Spleen (tissue), 11 donors: Measurements from ENCODE around the gene CHST5. TPM values are rescaled to one million over a fixed set of nuclear protein-coding genes. Genes with fewer than 3 reads are reported as not detected.
"Not testable (repeated sequence)": the region's sequence is repeated elsewhere in the genome, so short reads cannot be mapped to it uniquely, and the experiment has no call there.

Experiments used
- DNase-seq: peaks from one replicate; pipeline ENCODE4 v3.0.0-alpha.2; 2020
- H3K27ac ChIP-seq, 8 donors: fragments of 200-600 bp; sonication (generic) in 7 of 8; 1 replicate in 4 of 8; 2 replicates in 4 of 8; pipeline versions ENCODE4 v1.5.0 to v1.8.0; 2016 to 2021; ENCODE audit warnings: inconsistent platforms in 4 of 8, mild to moderate bottlenecking in 4 of 8, moderate library complexity in 1 of 8
- H3K27me3 ChIP-seq, 7 donors: fragments of 200-600 bp; sonication (generic) in 6 of 7; replicated peaks in 1 of 7; 1 replicate in 4 of 7; 2 replicates in 3 of 7; pipeline versions ENCODE4 v1.5.0 to v1.8.0; 2016 to 2021; ENCODE audit warnings: inconsistent platforms in 3 of 7, mild to moderate bottlenecking in 1 of 7
- H3K36me3 ChIP-seq, 6 donors: fragments of 200-600 bp; sonication (generic) in 5 of 6; 1 replicate in 4 of 6; 2 replicates in 2 of 6; pipeline versions ENCODE4 v1.5.0 to v1.8.0; 2016 to 2021; ENCODE audit warnings: inconsistent platforms in 2 of 6
- H3K4me1 ChIP-seq, 6 donors: fragments of 200-600 bp; sonication (generic) in 5 of 6; 1 replicate in 3 of 6; 2 replicates in 3 of 6; pipeline versions ENCODE4 v1.5.0 to v1.8.0; 2016 to 2021; ENCODE audit warnings: inconsistent platforms in 3 of 6
- H3K4me3 ChIP-seq, 8 donors: fragments of 200-600 bp; sonication (generic) in 7 of 8; 1 replicate in 4 of 8; 2 replicates in 4 of 8; pipeline versions ENCODE4 v1.5.0 to v1.8.0; 2016 to 2021; ENCODE audit warnings: inconsistent platforms in 4 of 8, mild to moderate bottlenecking in 4 of 8, moderate library complexity in 2 of 8
- H3K9me3 ChIP-seq, 8 donors: fragments of 200-600 bp; sonication (generic) in 7 of 8; 1 replicate in 4 of 8; 2 replicates in 4 of 8; pipeline versions ENCODE4 v1.5.0 to v1.8.0; 2016 to 2021; ENCODE audit warnings: inconsistent platforms in 4 of 8
- CTCF ChIP-seq, 11 experiments: fragments of 200-600 bp in 7 of 11; fragments of 450-650 bp in 4 of 11; sonication (generic) in 4 of 11; IDR thresholded peaks in 8 of 11; conservative IDR thresholded peaks in 3 of 11; 1 replicate in 7 of 11; 2 replicates in 4 of 11; pipeline versions ENCODE4 v1.4.0 to v1.8.0; 2016 to 2021; ENCODE audit warnings: antibody characterized with exemption in 11 of 11, inconsistent platforms in 4 of 11, mild to moderate bottlenecking in 1 of 11
- POLR2A ChIP-seq, 3 donors: fragments of 450-650 bp; IDR thresholded peaks; one replicate each; pipeline ENCODE4 v1.5.1; 2017; ENCODE audit warnings: antibody characterized with exemption in 3 of 3, mild to moderate bottlenecking in 1 of 3
- POLR2AphosphoS5 ChIP-seq, 3 donors: sonication (generic); formaldehyde crosslinking; IDR thresholded peaks; one replicate each; pipeline ENCODE4 v1.5.1; 2017; ENCODE audit warnings: antibody characterized with exemption in 3 of 3
- WGBS, 5 donors: extraction: QIAGEN DNeasy Blood & Tissue Kit in 3 of 5; methylation state at CpG; one replicate each; pipeline versions ENCODE4 v1.1.5 to v1.1.7; 2013 to 2018; 5-methylcytosine and 5-hydroxymethylcytosine counted together
- intact Hi-C: fragments of 100-400 bp; cut with DNase I; formaldehyde crosslinking; loops from one replicate; pipeline ENCODE4 v1.15.0; 2023; ENCODE audit warnings: low total_unique reads
- polyA plus RNA-seq, 3 donors: library from polyadenylated mRNA; stranded (reverse); fragments of 200-250 nt; gene quantifications; one replicate each; pipeline ENCODE4 v1.2.1, GENCODE V29; 2013
- total RNA-seq, 7 donors: library from RNA; depleted of rRNA in 3 of 7; stranded (reverse); fragments of >200 nt in 3 of 7; fragmentation: NEBNext Ultra II Directional in 4 of 7; extraction: Animal tissue kit (Norgen Biotek cat#: 25700) in 4 of 7; gene quantifications; one replicate each; pipeline versions ENCODE4 v1.1.0 to v1.2.1, GENCODE V29; 2016 to 2021
- donor health status: healthy with polysubstance abuse.
- donor health status: DM: no; HTN: no; CAD: no; lungs with moderate emphysema.
- donor health status: DM: no; HTN: no; CAD: no.
- donor health status: Bipolar disorder and iron deficiency.
- donor health status: healthy.
- donor health status: DM: no; HTN: no; CAD: no.
- donor health status: DM: yes; HTN: yes; CAD: no.

Gene CHST5
- total and polyA plus RNA-seq, 10 donors = 0.03 to 0.20 (median 0.07) TPM; not detected in 5

- Histone ChIP-seq H3K4me3 (no peak overlapping the region), H3K27me3 (peaks cover 0 to 5% (median 0%) of the 10 kb centered on the region in 7 donors), H3K27ac (no peak overlapping the region), H3K36me3 (no peaks in the 10 kb centered on the region), H3K9me3 (no peaks in the 10 kb centered on the region), H3K4me1 (peaks cover 0 to 18% (median 4%) of the 10 kb centered on the region in 6 donors)
- WGBS, 5 donors = 87 to 93% (median 92%) methylated on average over 4 of the region's 4 CpGs
- TF ChIP-seq POLR2AphosphoS5 (IDR thresholded peaks at IDR 0.05) (no peak), CTCF (IDR thresholded peaks at IDR 0.05 in 8 of 11, conservative IDR thresholded peaks at IDR 0.05 in 3 of 11) (no peak), POLR2A (IDR thresholded peaks at IDR 0.05) (no peak)
- intact Hi-C loops = no loop called here
- no peak for DNase-seq
Measured at GRCh38 chr16:75502916-75503605, 32.8 kb downstream of the CHST5 start.

- intact Hi-C loops, H3K9me3 ChIP-seq, H3K27me3 ChIP-seq, H3K27ac ChIP-seq, H3K36me3 ChIP-seq, H3K4me3 ChIP-seq, DNase-seq: not testable (repeated sequence)
- H3K4me1 ChIP-seq = peaks cover 0 to 17% (median 3%) of the 10 kb centered on the region in 6 donors
- 61 to 75% (median 69%) methylated on average over 6 of the region's 6 CpGs for WGBS, 5 donors
Measured at GRCh38 chr16:75501820-75502219, 34.1 kb downstream of the CHST5 start.

- Histone ChIP-seq H3K27me3 (peaks cover 0 to 11% (median 0%) of the 10 kb centered on the region in 7 donors), H3K9me3 (no peaks in the 10 kb centered on the region), H3K36me3 (no peaks in the 10 kb centered on the region), H3K4me1 (peaks cover 0 to 13% (median 2%) of the 10 kb centered on the region in 6 donors), H3K4me3 (no peak overlapping the region), H3K27ac (no peak overlapping the region)
- TF ChIP-seq POLR2A (IDR thresholded peaks at IDR 0.05) = no peak
- TF ChIP-seq POLR2AphosphoS5 (IDR thresholded peaks at IDR 0.05) = no peak
- no peak for TF ChIP-seq CTCF (IDR thresholded peaks at IDR 0.05 in 8 of 11, conservative IDR thresholded peaks at IDR 0.05 in 3 of 11)
- 84 to 91% (median 88%) methylated on average over 5 of the region's 5 CpGs for WGBS, 5 donors
- no peak for DNase-seq
- intact Hi-C loops = no loop called here
Measured at GRCh38 chr16:75501359-75501758, 34.5 kb downstream of the CHST5 start.

- intact Hi-C loops, H3K9me3 ChIP-seq, H3K27ac ChIP-seq, H3K4me3 ChIP-seq, H3K36me3 ChIP-seq: not testable (repeated sequence)
- Histone ChIP-seq H3K27me3 (peaks cover 0 to 37% (median 11%) of the 10 kb centered on the region in 7 donors), H3K4me1 (peaks cover 0 to 24% (median 10%) of the 10 kb centered on the region in 6 donors)
- 22 to 57% (median 41%) methylated on average over 8 to 13 of the region's 13 CpGs for WGBS, 5 donors
- DNase-seq = peak; percentile 68
Measured at GRCh38 chr16:75498605-75499322, 37.1 kb downstream of the CHST5 start.

- DNase-seq = peak; percentile 6
- TF ChIP-seq POLR2AphosphoS5 (IDR thresholded peaks at IDR 0.05) (no peak), POLR2A (IDR thresholded peaks at IDR 0.05) (no peak), CTCF (IDR thresholded peaks at IDR 0.05 in 8 of 11, conservative IDR thresholded peaks at IDR 0.05 in 3 of 11) (no peak)
- 69 to 83% (median 78%) methylated on average over 4 of the region's 4 CpGs for WGBS, 5 donors
- intact Hi-C loops = no loop called here
- Histone ChIP-seq H3K27me3 (peaks cover 0 to 48% (median 19%) of the 10 kb centered on the region in 7 donors), H3K27ac (no peak overlapping the region), H3K4me3 (no peak overlapping the region), H3K36me3 (no peaks in the 10 kb centered on the region), H3K4me1 (peaks cover 0 to 24% (median 10%) of the 10 kb centered on the region in 6 donors), H3K9me3 (no peaks in the 10 kb centered on the region)
Measured at GRCh38 chr16:75497558-75497957, 38.4 kb downstream of the CHST5 start.
